MCF 10A (cell line): Measurements from ENCODE around the gene POU5F1. TPM values are rescaled to one million over a fixed set of nuclear protein-coding genes. Genes with fewer than 3 reads are reported as not detected.

Experiments used
- BruUV-seq: library from RNA; stranded (reverse); fragments of 400-500 nt; replicated peaks from 2 replicates; lab custom pipeline; 2021; lab: Mats Ljungman, UMichigan
- CTCF ChIA-PET: fragments of 300-600 bp; sonication (Branson Sonifier 250); formaldehyde crosslinking; extraction: SDS; loops from one replicate; lab custom pipeline; 2021; ENCODE audit warnings: antibody characterized with exemption, inconsistent platforms; lab: Yijun Ruan, JAX
- POLR2A ChIA-PET: fragments of 300-600, 350-650 bp; sonication (Branson Sonifier 250); formaldehyde crosslinking; extraction: SDS; loops from one replicate; lab custom pipeline; 2020; ENCODE audit warnings: antibody characterized with exemption, inconsistent platforms; lab: Yijun Ruan, JAX
- DNase-seq: peaks from one replicate; pipeline ENCODE4 v3.0.0-alpha.2; 2018; ENCODE audit not compliant: unreplicated experiment
- H3K27ac Mint-ChIP-seq: one replicate; pipeline ENCODE4 v1.8.0; 2022; ENCODE audit warnings: mild to moderate bottlenecking, low read depth, mixed read lengths; ENCODE audit not compliant: unreplicated experiment
- H3K27me3 Mint-ChIP-seq: one replicate; pipeline ENCODE4 v1.8.0; 2022; ENCODE audit warnings: mixed read lengths; ENCODE audit not compliant: insufficient read depth, unreplicated experiment
- H3K36me3 Mint-ChIP-seq: one replicate; pipeline ENCODE4 v1.8.0; 2022; ENCODE audit warnings: mild to moderate bottlenecking, moderate library complexity, mixed read lengths; ENCODE audit not compliant: insufficient read depth, unreplicated experiment
- H3K4me1 Mint-ChIP-seq: one replicate; pipeline ENCODE4 v1.8.0; 2022; ENCODE audit warnings: mixed read lengths; ENCODE audit not compliant: insufficient read depth, unreplicated experiment
- H3K4me3 Mint-ChIP-seq: one replicate; pipeline ENCODE4 v1.8.0; 2022; ENCODE audit warnings: mild to moderate bottlenecking, moderate library complexity, mixed read lengths; ENCODE audit not compliant: unreplicated experiment
- H3K9me3 Mint-ChIP-seq: one replicate; pipeline ENCODE4 v1.8.0; 2022; ENCODE audit warnings: mixed read lengths; ENCODE audit not compliant: unreplicated experiment
- intact Hi-C: fragments of 100-400 bp; cut with micrococcal nuclease; formaldehyde crosslinking; loops from 2 replicates; pipeline ENCODE4 v1.14.1; 2022
- total RNA-seq: library from RNA; stranded (reverse); gene quantifications from 2 replicates; pipeline ENCODE4 v1.2.3, GENCODE V29; 2022
- TF ChIP-seq, protein P1 (sequence below): fragments of 200-600 bp; IDR thresholded peaks from one replicate; pipeline ENCODE4 v1.8.0; 2022; ENCODE audit warnings: antibody characterized with exemption, mild to moderate bottlenecking; ENCODE audit not compliant: unreplicated experiment

POU5F1 gene
- total RNA-seq, 1 experiment from 2014 or later: 1.5 TPM

DNA sequence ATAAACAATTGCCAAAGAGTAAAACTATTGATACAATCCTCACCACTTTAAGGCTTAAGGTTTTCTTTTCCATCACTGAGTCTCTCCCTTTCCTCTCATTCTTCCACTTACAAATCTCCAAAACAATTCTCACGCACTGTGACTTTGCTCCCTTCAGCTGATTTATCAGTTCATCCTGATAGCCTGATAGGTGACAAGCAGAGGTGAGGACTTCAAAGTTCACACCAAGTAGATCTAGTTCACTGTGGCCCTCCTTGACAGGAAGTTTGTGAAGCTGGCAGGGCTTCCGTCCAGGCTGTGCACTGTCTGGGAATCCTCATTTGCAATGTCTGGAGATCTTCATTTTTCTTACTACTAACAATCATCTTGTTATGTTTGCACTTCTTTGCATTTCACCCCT is 35.2 kb upstream of the POU5F1 start:
- Mint-ChIP-seq H3K36me3 (peaks cover 6% of the 10 kb centered on the region), H3K4me1 (peaks cover 25% of the 10 kb centered on the region), H3K27me3 (no peaks in the 10 kb centered on the region), H3K27ac (peak overlapping the region; percentile 26), H3K9me3 (no peaks in the 10 kb centered on the region), H3K4me3 (no peak overlapping the region)
- ChIA-PET CTCF (no interaction called here), POLR2A (interaction anchor here (0.7 to 1.4 kb wide), 2 partner anchors 47 to 90 kb away, joined by 3 read pairs; partner anchors contain the start of gene TCF19)
- no TSS peak for BruUV-seq
- intact Hi-C loops: no loop called here
- TF ChIP-seq, protein P1, sequence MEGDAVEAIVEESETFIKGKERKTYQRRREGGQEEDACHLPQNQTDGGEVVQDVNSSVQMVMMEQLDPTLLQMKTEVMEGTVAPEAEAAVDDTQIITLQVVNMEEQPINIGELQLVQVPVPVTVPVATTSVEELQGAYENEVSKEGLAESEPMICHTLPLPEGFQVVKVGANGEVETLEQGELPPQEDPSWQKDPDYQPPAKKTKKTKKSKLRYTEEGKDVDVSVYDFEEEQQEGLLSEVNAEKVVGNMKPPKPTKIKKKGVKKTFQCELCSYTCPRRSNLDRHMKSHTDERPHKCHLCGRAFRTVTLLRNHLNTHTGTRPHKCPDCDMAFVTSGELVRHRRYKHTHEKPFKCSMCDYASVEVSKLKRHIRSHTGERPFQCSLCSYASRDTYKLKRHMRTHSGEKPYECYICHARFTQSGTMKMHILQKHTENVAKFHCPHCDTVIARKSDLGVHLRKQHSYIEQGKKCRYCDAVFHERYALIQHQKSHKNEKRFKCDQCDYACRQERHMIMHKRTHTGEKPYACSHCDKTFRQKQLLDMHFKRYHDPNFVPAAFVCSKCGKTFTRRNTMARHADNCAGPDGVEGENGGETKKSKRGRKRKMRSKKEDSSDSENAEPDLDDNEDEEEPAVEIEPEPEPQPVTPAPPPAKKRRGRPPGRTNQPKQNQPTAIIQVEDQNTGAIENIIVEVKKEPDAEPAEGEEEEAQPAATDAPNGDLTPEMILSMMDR: no peak
- DNase-seq: no peak

DNA sequence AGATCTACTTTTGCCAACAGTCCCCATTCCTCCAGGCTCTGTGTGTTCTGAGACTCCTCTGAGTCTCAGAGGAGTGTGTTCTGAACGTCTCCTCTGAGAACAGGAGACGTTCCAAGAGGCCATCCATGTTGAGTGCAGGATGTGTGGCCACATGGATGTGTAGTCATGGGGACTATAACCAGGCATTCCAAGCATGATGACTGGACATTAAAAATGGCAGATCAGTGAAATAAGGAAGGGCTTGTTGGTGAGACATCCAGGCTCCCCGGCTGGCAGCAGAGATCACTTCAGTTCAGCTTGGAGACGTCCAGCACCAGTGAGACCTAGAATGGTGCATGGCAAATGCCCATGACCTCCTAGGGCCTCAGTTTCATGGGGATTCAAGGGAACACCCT is 34.3 kb upstream of the POU5F1 start:
- no peaks in the 10 kb centered on the region for H3K27me3 Mint-ChIP-seq
- DNase-seq: no peak
- POLR2A ChIA-PET: interaction anchor here (0.7 to 1.7 kb wide), 3 partner anchors 46 to 196 kb away, joined by 3 to 5 read pairs (median 3); partner anchors contain the start of gene TCF19
- TF ChIP-seq, protein P1: no peak
- H3K9me3 Mint-ChIP-seq: no peaks in the 10 kb centered on the region
- H3K4me3 Mint-ChIP-seq: peak overlapping the region; percentile 84
- H3K4me1 Mint-ChIP-seq: peaks cover 25% of the 10 kb centered on the region
- CTCF ChIA-PET: no interaction called here
- intact Hi-C loops: no loop called here
- no TSS peak for BruUV-seq
- peak overlapping the region; percentile 96 for H3K27ac Mint-ChIP-seq
- H3K36me3 Mint-ChIP-seq: peaks cover 6% of the 10 kb centered on the region

DNA sequence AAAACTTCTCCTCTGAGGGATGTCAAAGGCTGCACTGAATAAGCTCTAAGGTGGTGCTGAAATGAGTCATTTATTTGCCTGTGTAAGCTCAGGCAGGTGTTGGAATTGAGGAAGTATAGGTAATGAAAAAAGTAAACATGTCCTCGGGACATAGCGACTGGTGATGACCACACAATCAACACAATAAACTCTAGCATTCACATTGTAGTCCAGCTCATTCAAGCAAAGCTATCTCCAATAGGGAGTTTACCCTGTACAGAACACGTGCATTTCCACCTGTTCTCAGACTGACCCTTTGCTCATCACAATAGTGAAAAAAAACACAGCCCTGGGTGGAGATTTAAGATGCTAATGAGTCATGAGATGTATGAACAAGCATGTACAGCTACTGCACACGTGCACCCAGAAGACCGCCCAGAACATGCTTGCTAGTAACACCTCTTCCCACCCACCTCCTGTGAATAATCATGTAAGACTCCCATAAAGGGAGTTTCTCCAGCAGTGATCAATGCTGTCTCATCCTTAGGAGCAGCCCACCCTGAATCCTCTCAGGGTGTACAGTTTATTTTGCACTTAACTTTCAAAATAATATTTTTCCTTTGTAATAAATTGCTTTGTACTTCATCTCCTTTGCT is 33.0 kb upstream of the POU5F1 start:
- DNase-seq: peak; percentile 73
- CTCF ChIA-PET: interaction anchor here (0.8 to 1.6 kb wide), 3 partner anchors 164 to 290 kb away, joined by 3 to 4 read pairs (median 3); no protein-coding TSS in a partner anchor
- Mint-ChIP-seq H3K27ac (peak overlapping the region; percentile 96), H3K36me3 (no peaks in the 10 kb centered on the region), H3K9me3 (no peaks in the 10 kb centered on the region), H3K27me3 (no peaks in the 10 kb centered on the region), H3K4me1 (peaks cover 25% of the 10 kb centered on the region), H3K4me3 (peak overlapping the region; percentile 84)
- BruUV-seq: no TSS peak
- intact Hi-C loops: loop anchor here (2.0 kb wide), 1 partner anchor 69 kb away; the partner anchor contains the start of gene HLA-C
- POLR2A ChIA-PET: interaction anchor here (0.6 to 1.7 kb wide), 14 partner anchors 9 to 997 kb away, joined by 3 to 7 read pairs (median 3); partner anchors contain the start of genes GPANK1, TCF19 and TUBB
- TF ChIP-seq, protein P1: no peak
